Trophoblast cell (in vitro differentiated cells and primary cell): ENCODE measurements around the gene RELCH.

Experiments
- DNase-seq, 2 donors: peaks; one replicate each; pipeline ENCODE4 v3.0.0-alpha.2; 2016
- H2AFZ ChIP-seq: 2 replicates; pipeline ENCODE4 v1.6.1; 2013; ENCODE audit warnings: low read length, moderate library complexity, mild to moderate bottlenecking; ENCODE audit not compliant: insufficient read depth, poor library complexity
- H2AK5ac ChIP-seq: 2 replicates; pipeline ENCODE4 v1.6.1; 2013; ENCODE audit warnings: mild to moderate bottlenecking, low read length
- H2BK120ac ChIP-seq: 2 replicates; pipeline ENCODE4 v1.6.1; 2013; ENCODE audit warnings: low read length, mild to moderate bottlenecking, moderate library complexity; ENCODE audit not compliant: insufficient read depth, poor library complexity
- H2BK12ac ChIP-seq: 2 replicates; pipeline ENCODE4 v1.6.1; 2013; ENCODE audit warnings: mild to moderate bottlenecking, low read length, moderate library complexity
- H2BK5ac ChIP-seq: 2 replicates; pipeline ENCODE4 v1.6.1; 2013; ENCODE audit warnings: low read length, low read depth, moderate library complexity, mild to moderate bottlenecking; ENCODE audit not compliant: poor library complexity
- H3K14ac ChIP-seq: 2 replicates; pipeline ENCODE4 v1.6.1; 2013; ENCODE audit warnings: mild to moderate bottlenecking, low read length
- H3K18ac ChIP-seq: 2 replicates; pipeline ENCODE4 v1.6.1; 2013; ENCODE audit warnings: mild to moderate bottlenecking, low read length
- H3K23ac ChIP-seq: 2 replicates; pipeline ENCODE4 v1.6.1; 2013; ENCODE audit warnings: low read length
- H3K27ac ChIP-seq: 2 replicates; pipeline ENCODE4 v1.5.1; 2013; ENCODE audit warnings: low read depth, mild to moderate bottlenecking, inconsistent platforms, low read length, moderate library complexity
- H3K27me3 ChIP-seq: 2 replicates; pipeline ENCODE4 v1.6.1; 2013; ENCODE audit warnings: inconsistent platforms, mild to moderate bottlenecking, low read length, moderate library complexity; ENCODE audit not compliant: insufficient read depth
- H3K36me3 ChIP-seq, 2 experiments: 1 replicate in 1 of 2; 2 replicates in 1 of 2; pipeline ENCODE4 v1.6.1; 2013; ENCODE audit warnings: low read length in 2 of 2, mild to moderate bottlenecking in 2 of 2, moderate library complexity in 1 of 2; ENCODE audit not compliant: insufficient read depth in 2 of 2, control insufficient read depth in 1 of 2
- H3K4ac ChIP-seq: 2 replicates; pipeline ENCODE4 v1.6.1; 2013; ENCODE audit warnings: low read depth, mild to moderate bottlenecking, low read length, moderate library complexity
- H3K4me1 ChIP-seq, 2 experiments: 1 replicate in 1 of 2; 2 replicates in 1 of 2; pipeline ENCODE4 v1.6.1; 2013; ENCODE audit warnings: low read length in 2 of 2, mild to moderate bottlenecking in 2 of 2, moderate library complexity in 1 of 2; ENCODE audit not compliant: insufficient read depth in 2 of 2, control insufficient read depth in 1 of 2
- H3K4me2 ChIP-seq: 2 replicates; pipeline ENCODE4 v1.6.1; 2013; ENCODE audit warnings: inconsistent platforms, mild to moderate bottlenecking, low read length, moderate library complexity
- H3K4me3 ChIP-seq: 2 replicates; pipeline ENCODE4 v1.5.1; 2013; ENCODE audit warnings: mild to moderate bottlenecking, low read depth, low read length, inconsistent platforms
- H3K79me1 ChIP-seq: one replicate; pipeline ENCODE4 v1.6.1; 2013; ENCODE audit warnings: low read length
- H3K79me2 ChIP-seq: 2 replicates; pipeline ENCODE4 v1.6.1; 2013; ENCODE audit warnings: low read length, mild to moderate bottlenecking; ENCODE audit not compliant: control insufficient read depth, insufficient read depth, poor library complexity
- H3K9ac ChIP-seq: 2 replicates; pipeline ENCODE4 v1.6.1; 2013; ENCODE audit warnings: mild to moderate bottlenecking, low read length
- H3K9me3 ChIP-seq: 2 replicates; pipeline ENCODE4 v1.6.1; 2013; ENCODE audit warnings: low read depth, mild to moderate bottlenecking, control low read depth, inconsistent platforms, low read length; ENCODE audit not compliant: insufficient read depth
- H4K12ac ChIP-seq: 2 replicates; pipeline ENCODE4 v1.6.1; 2013; ENCODE audit warnings: low read depth, mild to moderate bottlenecking, low read length, moderate library complexity
- H4K8ac ChIP-seq: 2 replicates; pipeline ENCODE4 v1.6.1; 2013; ENCODE audit warnings: low read depth, mild to moderate bottlenecking, low read length, moderate library complexity
- H4K91ac ChIP-seq: one replicate; pipeline ENCODE4 v1.6.1; 2013; ENCODE audit warnings: low read depth, mild to moderate bottlenecking, low read length, moderate library complexity
- WGBS: extraction: QIAGEN DNeasy Blood & Tissue Kit; methylation state at CpG from one replicate; pipeline ENCODE4 v1.1.7; 2013; ENCODE audit warnings: missing lambda C conversion rate; ENCODE audit not compliant: insufficient read length, insufficient coverage; ENCODE audit errors: extremely low coverage; 5-methylcytosine and 5-hydroxymethylcytosine counted together

RELCH gene

DNA sequence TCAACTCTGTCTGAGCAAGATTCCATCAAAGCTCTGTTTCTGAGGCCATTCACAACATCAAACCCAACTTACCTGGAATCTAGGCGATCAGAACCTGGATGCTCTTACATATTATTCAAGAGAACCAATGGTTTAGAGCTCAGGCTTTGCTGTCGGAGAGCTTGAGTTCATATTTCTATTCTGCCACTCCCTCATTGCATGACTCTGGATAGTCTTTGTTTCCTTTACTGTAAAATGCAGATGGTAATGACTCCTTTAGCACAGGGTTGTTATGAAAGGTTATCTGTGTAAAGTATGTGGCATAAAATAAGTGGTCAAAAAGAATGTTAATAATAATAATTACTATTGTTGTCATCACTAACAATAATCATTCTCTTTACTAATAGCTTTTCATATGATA is 12.6 kb downstream of the RELCH start:
- no peak overlapping the region for H3K4ac ChIP-seq
- no peak overlapping the region for H4K12ac ChIP-seq
- no peaks in the 10 kb centered on the region for H3K36me3 ChIP-seq
- H3K14ac ChIP-seq: no peak overlapping the region
- no peak overlapping the region for H3K4me3 ChIP-seq
- H3K9me3 ChIP-seq: no peaks in the 10 kb centered on the region
- no peaks in the 10 kb centered on the region for H3K4me1 ChIP-seq
- H2BK120ac ChIP-seq: no peak overlapping the region
- H3K27me3 ChIP-seq: no peaks in the 10 kb centered on the region
- H3K4me2 ChIP-seq: no peak overlapping the region
- no peak overlapping the region for H3K9ac ChIP-seq
- H2AK5ac ChIP-seq: no peak overlapping the region
- peaks cover 2% of the 10 kb centered on the region for H3K79me2 ChIP-seq
- H3K18ac ChIP-seq: no peak overlapping the region
- no peak overlapping the region for H3K23ac ChIP-seq
- H3K79me1 ChIP-seq: no peaks in the 10 kb centered on the region
- WGBS: no CpG with 5 or more reads among the region's 2 CpGs
- no peak overlapping the region for H2BK5ac ChIP-seq
- no peak for DNase-seq
- H4K91ac ChIP-seq: no peak overlapping the region
- H4K8ac ChIP-seq: no peak overlapping the region
- H2BK12ac ChIP-seq: no peak overlapping the region
- H3K27ac ChIP-seq: no peak overlapping the region
- no peak overlapping the region for H2AFZ ChIP-seq

GRCh38 chr18:62200121-62200914 is 13.3 kb downstream of the RELCH start:
- H2AK5ac ChIP-seq: no peak overlapping the region
- H2AFZ ChIP-seq: no peak overlapping the region
- H4K91ac ChIP-seq: no peak overlapping the region
- H4K8ac ChIP-seq: no peak overlapping the region
- peaks cover 2% of the 10 kb centered on the region for H3K79me2 ChIP-seq
- H3K4me2 ChIP-seq: no peak overlapping the region
- no peaks in the 10 kb centered on the region for H3K9me3 ChIP-seq
- no peak overlapping the region for H3K14ac ChIP-seq
- no peak overlapping the region for H4K12ac ChIP-seq
- H3K4ac ChIP-seq: no peak overlapping the region
- no peaks in the 10 kb centered on the region for H3K27me3 ChIP-seq
- whole genome bisulfite sequencing: no CpG with 5 or more reads among the region's 3 CpGs
- H3K36me3 ChIP-seq: no peaks in the 10 kb centered on the region
- H2BK5ac ChIP-seq: no peak overlapping the region
- DNase-seq: no peak
- no peak overlapping the region for H3K4me3 ChIP-seq
- no peak overlapping the region for H2BK120ac ChIP-seq
- no peak overlapping the region for H3K27ac ChIP-seq
- no peak overlapping the region for H3K23ac ChIP-seq
- no peak overlapping the region for H3K18ac ChIP-seq
- no peaks in the 10 kb centered on the region for H3K4me1 ChIP-seq
- no peak overlapping the region for H3K9ac ChIP-seq
- no peaks in the 10 kb centered on the region for H3K79me1 ChIP-seq
- no peak overlapping the region for H2BK12ac ChIP-seq

DNA sequence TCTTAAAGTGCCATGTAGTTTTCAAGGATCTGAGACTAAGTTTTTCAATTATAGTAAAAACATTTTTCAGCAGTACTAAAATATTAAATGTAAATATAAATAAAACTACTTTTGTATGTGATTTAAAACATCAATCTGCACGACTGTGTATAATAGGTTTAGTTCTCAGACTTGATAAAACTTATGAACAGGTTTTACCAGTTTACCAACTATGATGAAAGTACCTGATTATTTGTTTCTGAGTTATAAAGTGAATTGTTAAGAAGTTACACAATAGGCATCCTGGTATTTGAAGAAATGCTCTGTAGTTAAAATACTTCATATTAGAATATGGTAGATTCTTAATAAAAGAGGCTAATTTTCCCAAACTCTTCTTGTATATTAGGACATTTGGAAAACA is 14.8 kb downstream of the RELCH start:
- H2BK5ac ChIP-seq: no peak overlapping the region
- H2BK120ac ChIP-seq: no peak overlapping the region
- no peak overlapping the region for H2AFZ ChIP-seq
- no peak overlapping the region for H3K4ac ChIP-seq
- H3K36me3 ChIP-seq: no peaks in the 10 kb centered on the region
- H3K79me2 ChIP-seq: peaks cover 2% of the 10 kb centered on the region
- WGBS: no CpG with 5 or more reads among the region's 1 CpG
- no peak overlapping the region for H3K23ac ChIP-seq
- no peaks in the 10 kb centered on the region for H3K9me3 ChIP-seq
- H3K18ac ChIP-seq: no peak overlapping the region
- H3K4me2 ChIP-seq: no peak overlapping the region
- no peaks in the 10 kb centered on the region for H3K4me1 ChIP-seq
- no peak overlapping the region for H4K12ac ChIP-seq
- no peak overlapping the region for H2AK5ac ChIP-seq
- no peak overlapping the region for H2BK12ac ChIP-seq
- H3K9ac ChIP-seq: no peak overlapping the region
- no peak overlapping the region for H4K91ac ChIP-seq
- H3K27ac ChIP-seq: no peak overlapping the region
- no peak overlapping the region for H3K4me3 ChIP-seq
- no peak overlapping the region for H3K14ac ChIP-seq
- peak; percentile 60 to 96 for DNase-seq
- H4K8ac ChIP-seq: no peak overlapping the region
- H3K27me3 ChIP-seq: no peaks in the 10 kb centered on the region
- no peaks in the 10 kb centered on the region for H3K79me1 ChIP-seq

GRCh38 chr18:62205824-62206223 is 18.8 kb downstream of the RELCH start:
- no CpG with 5 or more reads among the region's 4 CpGs for WGBS
- no peaks in the 10 kb centered on the region for H3K27me3 ChIP-seq
- H2BK120ac ChIP-seq: no peak overlapping the region
- H3K4ac ChIP-seq: peak overlapping the region; percentile 27
- no peak overlapping the region for H3K23ac ChIP-seq
- H3K9ac ChIP-seq: no peak overlapping the region
- no peak overlapping the region for H3K14ac ChIP-seq
- peak in 1 of 2 donors; percentile 60 for DNase-seq
- H2BK5ac ChIP-seq: no peak overlapping the region
- H3K79me2 ChIP-seq: peaks cover 2% of the 10 kb centered on the region
- H3K79me1 ChIP-seq: no peaks in the 10 kb centered on the region
- H2BK12ac ChIP-seq: no peak overlapping the region
- no peak overlapping the region for H3K18ac ChIP-seq
- H3K36me3 ChIP-seq: no peaks in the 10 kb centered on the region
- no peak overlapping the region for H3K27ac ChIP-seq
- no peak overlapping the region for H4K12ac ChIP-seq
- no peak overlapping the region for H3K4me3 ChIP-seq
- no peak overlapping the region for H3K4me2 ChIP-seq
- H4K8ac ChIP-seq: no peak overlapping the region
- H4K91ac ChIP-seq: no peak overlapping the region
- H2AK5ac ChIP-seq: no peak overlapping the region
- no peaks in the 10 kb centered on the region for H3K4me1 ChIP-seq
- no peaks in the 10 kb centered on the region for H3K9me3 ChIP-seq
- no peak overlapping the region for H2AFZ ChIP-seq
